K562 (cell line): ENCODE results near the gene ZFP64. TPM values are rescaled to one million over a fixed set of nuclear protein-coding genes. Genes with fewer than 3 reads are reported as not detected.

Experiments used
- ARID3B ChIP-seq: fragments of 250-450 bp; sonication (Bioruptor Pico); IDR thresholded peaks from 2 replicates; pipeline ENCODE4 v1.4.0; 2020; ENCODE audit warnings: borderline replicate concordance
- ATF7 ChIP-seq: fragments of 450-650 bp; IDR thresholded peaks from 2 replicates; pipeline ENCODE4 v1.7.1; 2014; ENCODE audit warnings: mild to moderate bottlenecking, moderate library complexity
- ELF2 ChIP-seq: fragments of 250-450 bp; sonication (Bioruptor Pico); IDR thresholded peaks from 2 replicates; pipeline ENCODE4 v1.5.0; 2021; ENCODE audit warnings: mild to moderate bottlenecking
- ETV6 ChIP-seq, 3 experiments: fragments of 150-350 bp in 1 of 3; sonication (generic) in 1 of 3; formaldehyde crosslinking in 1 of 3; IDR thresholded peaks; 2 replicates each; pipeline versions ENCODE4 v1.6.1 to v1.8.0; 2014 to 2022; ENCODE audit warnings: borderline replicate concordance in 2 of 3, low read depth in 2 of 3, antibody characterized with exemption in 1 of 3, low read length in 1 of 3, mild to moderate bottlenecking in 1 of 3, missing genetic modification reagents in 1 of 3
- GATAD2B ChIP-seq: fragments of 450-650 bp; IDR thresholded peaks from 2 replicates; pipeline ENCODE4 v1.6.1; 2017; ENCODE audit warnings: mild to moderate bottlenecking, borderline replicate concordance
- HMG20B ChIP-seq: fragments of 250-450 bp; sonication (Bioruptor Pico); IDR thresholded peaks from 2 replicates; pipeline ENCODE4 v1.5.0; 2021; ENCODE audit warnings: mild to moderate bottlenecking
- KLF10 ChIP-seq: fragments of 250-450 bp; sonication (Bioruptor Pico); IDR thresholded peaks from 2 replicates; pipeline ENCODE4 v1.6.1; 2021; ENCODE audit warnings: matching md5 sums
- NFIC ChIP-seq: fragments of 450-650 bp; IDR thresholded peaks from 2 replicates; pipeline ENCODE4 v1.6.1; 2017; ENCODE audit warnings: mild to moderate bottlenecking, inconsistent platforms
- PML ChIP-seq: IDR thresholded peaks from 2 replicates; pipeline ENCODE4 v1.6.1; 2012; ENCODE audit warnings: low read length, inconsistent platforms
- RCOR1 ChIP-seq, 2 experiments: IDR thresholded peaks; 2 replicates each; pipeline ENCODE4 v1.6.1; 2012; ENCODE audit warnings: low read depth in 2 of 2, low read length in 2 of 2, borderline replicate concordance in 1 of 2, improper control_type of control experiment in 1 of 2
- SNRNP70 ChIP-seq: fragments of 200-400 bp; formaldehyde crosslinking; optimal IDR thresholded peaks from 2 replicates; pipeline ENCODE3; 2017; ENCODE audit warnings: low read depth, low read length
- TAF9B ChIP-seq: fragments of 450-650 bp; IDR thresholded peaks from 2 replicates; pipeline ENCODE4 v1.6.1; 2018; ENCODE audit warnings: mild to moderate bottlenecking; ENCODE audit not compliant: partially characterized antibody
- WHSC1 ChIP-seq: IDR thresholded peaks from one replicate; pipeline ENCODE4 v1.6.1; 2012; ENCODE audit warnings: low read length, control low read depth, inconsistent platforms
- YY1 ChIP-seq, 3 experiments: IDR thresholded peaks; 2 replicates each; pipeline ENCODE4 v1.6.1; 2011; ENCODE audit warnings: low read length in 2 of 3, mild to moderate bottlenecking in 2 of 3, moderate library complexity in 2 of 3, borderline replicate concordance in 1 of 3, control low read depth in 1 of 3, low read depth in 1 of 3; ENCODE audit not compliant: insufficient read depth in 3 of 3, insufficient replicate concordance in 2 of 3, control insufficient read depth in 1 of 3, insufficient read length in 1 of 3; ENCODE audit errors: extremely low read depth in 1 of 3
- ZNF57 ChIP-seq: fragments of 450-650 bp; formaldehyde crosslinking; IDR thresholded peaks from 2 replicates; pipeline ENCODE4 v1.4.0; 2020; ENCODE audit warnings: mild to moderate bottlenecking, moderate library complexity
- ZNF668 ChIP-seq: fragments of 250-450 bp; sonication (Bioruptor Pico); IDR thresholded peaks from 2 replicates; pipeline ENCODE4 v1.8.0; 2022; ENCODE audit warnings: mild to moderate bottlenecking, inconsistent platforms
- polyA plus RNA-seq, 8 experiments: library from polyadenylated mRNA; depleted of rRNA in 4 of 8; stranded (reverse) in 5 of 8; unstranded in 3 of 8; fragments of >200 nt; fragmentation: Nextera tagmentation in 2 of 8; fragmentation: Illumina TruSeq in 1 of 8; extraction: Ambion mirVana in 2 of 8; extraction: Trizol in 1 of 8; gene quantifications; 2 replicates each; pipeline versions ENCODE4 v1.2.1 to v1.2.3, GENCODE V29; 2011 to 2014; ENCODE audit warnings: inconsistent platforms in 1 of 8, missing spikeins in 1 of 8
- total RNA-seq, 7 experiments: library from RNA; depleted of rRNA in 6 of 7; stranded (reverse); fragments of >200 nt in 6 of 7; fragmentation: Illumina TruSeq in 2 of 7; extraction: Trizol in 2 of 7; gene quantifications; 2 replicates each; pipeline versions ENCODE4 v1.2.1 to v1.2.3, GENCODE V29; 2011 to 2021; ENCODE audit warnings: low replicate concordance in 1 of 7
- TF ChIP-seq, protein P1 (sequence below): fragments of 250-450 bp; sonication (Bioruptor Pico); IDR thresholded peaks from 2 replicates; pipeline ENCODE4 v1.8.0; 2021; ENCODE audit warnings: moderate library complexity, mild to moderate bottlenecking, inconsistent platforms
- TF ChIP-seq, protein P2 (sequence below): sonication (generic); formaldehyde crosslinking; IDR thresholded peaks from 2 replicates; pipeline ENCODE4 v1.8.1; 2023; ENCODE audit warnings: mild to moderate bottlenecking, missing genetic modification reagents
- TF ChIP-seq, protein P3 (sequence below): fragments of 200-800 bp; sonication (Bioruptor generic); IDR thresholded peaks from 2 replicates; pipeline ENCODE4 v1.6.1; 2017; ENCODE audit warnings: missing genetic modification characterization, missing compliant biosample characterization

The ZFP64 gene
- total and polyA plus RNA-seq, 9 of the 15 experiments (the other 6 are each of a cell fraction or from before 2014, with no cell fraction given): 1.4 to 13.4 (median 7.0) TPM

DNA sequence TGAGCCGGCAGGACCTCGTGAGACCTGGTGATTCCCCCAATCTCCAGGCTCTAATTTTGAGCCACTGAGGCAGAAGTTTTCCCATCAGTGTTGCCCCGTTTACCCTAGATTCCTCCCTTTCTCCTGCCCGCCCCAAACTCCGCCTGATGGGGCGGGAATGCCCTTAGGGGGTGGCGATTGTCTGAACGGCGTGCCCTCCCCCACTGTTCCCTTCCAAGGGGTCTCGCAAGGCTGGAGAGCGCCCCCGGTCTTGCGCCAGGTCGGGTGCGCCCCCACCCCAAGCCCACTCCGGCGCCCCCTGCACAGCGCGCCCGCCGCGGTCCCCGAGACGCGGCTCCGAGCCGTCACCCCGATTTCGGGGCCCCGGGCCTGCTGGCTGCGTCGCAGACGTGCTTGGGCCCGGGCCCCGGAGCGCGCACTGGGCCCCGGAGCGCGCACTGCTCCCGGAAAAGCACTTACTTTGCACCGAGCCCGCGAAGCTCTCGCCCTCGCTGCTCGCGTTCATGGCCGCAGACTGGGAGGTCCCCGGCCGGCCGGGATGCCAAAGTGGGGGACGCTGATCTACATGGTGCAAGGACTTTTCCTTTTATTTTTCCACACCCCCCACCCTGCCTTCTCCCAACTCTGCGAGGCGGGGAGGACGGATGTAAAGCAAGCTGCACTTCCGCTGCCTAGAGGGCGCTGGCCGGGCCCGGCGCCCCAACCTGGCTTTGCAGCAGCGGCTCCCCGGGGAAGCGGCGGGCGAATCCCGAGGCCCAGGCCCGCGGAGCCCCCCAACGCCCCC is at the start of gene ZFP64 (continued):
- peak; percentile 27; the same call in 1 of the 2 replicates for TF ChIP-seq PML
- peak in 1 of 2 experiments; percentile 32; a peak in 1 of 4 replicates for TF ChIP-seq RCOR1 (IDR thresholded peaks at IDR 0.05; ENCODE audit: borderline replicate concordance in 1 of 2, low read depth in 2 of 2, low read length in 2 of 2)
- TF ChIP-seq ETV6 (IDR thresholded peaks at IDR 0.05; ENCODE audit: borderline replicate concordance in 1 of 2, low read depth in 2 of 2, low read length in 1 of 2): no peak
- no peak for TF ChIP-seq ETV6 (CRISPR knock-in tag; IDR thresholded peaks at IDR 0.05; ENCODE audit: borderline replicate concordance)
- TF ChIP-seq NFIC: peak; percentile 26
- TF ChIP-seq ARID3B: peak; percentile 45; the same call in 1 of the 2 replicates
- TF ChIP-seq SNRNP70: no peak
- no peak for TF ChIP-seq ZNF668
- TF ChIP-seq YY1 (IDR thresholded peaks at IDR 0.05; ENCODE audit: borderline replicate concordance in 1 of 3, control insufficient read depth in 1 of 3, extremely low read depth in 1 of 3, insufficient read depth in 3 of 3, insufficient read length in 1 of 3, insufficient replicate concordance in 2 of 3, low read depth in 1 of 3, low read length in 2 of 3): peak in 2 of 3 experiments; percentile 40 to 55
- no peak for TF ChIP-seq WHSC1
- TF ChIP-seq, protein P1, sequence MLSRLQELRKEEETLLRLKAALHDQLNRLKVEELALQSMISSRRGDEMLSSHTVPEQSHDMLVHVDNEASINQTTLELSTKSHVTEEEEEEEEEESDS (CRISPR knock-in tag): no peak
- TF ChIP-seq KLF10 (CRISPR knock-in tag): no peak
- TF ChIP-seq, protein P2, sequence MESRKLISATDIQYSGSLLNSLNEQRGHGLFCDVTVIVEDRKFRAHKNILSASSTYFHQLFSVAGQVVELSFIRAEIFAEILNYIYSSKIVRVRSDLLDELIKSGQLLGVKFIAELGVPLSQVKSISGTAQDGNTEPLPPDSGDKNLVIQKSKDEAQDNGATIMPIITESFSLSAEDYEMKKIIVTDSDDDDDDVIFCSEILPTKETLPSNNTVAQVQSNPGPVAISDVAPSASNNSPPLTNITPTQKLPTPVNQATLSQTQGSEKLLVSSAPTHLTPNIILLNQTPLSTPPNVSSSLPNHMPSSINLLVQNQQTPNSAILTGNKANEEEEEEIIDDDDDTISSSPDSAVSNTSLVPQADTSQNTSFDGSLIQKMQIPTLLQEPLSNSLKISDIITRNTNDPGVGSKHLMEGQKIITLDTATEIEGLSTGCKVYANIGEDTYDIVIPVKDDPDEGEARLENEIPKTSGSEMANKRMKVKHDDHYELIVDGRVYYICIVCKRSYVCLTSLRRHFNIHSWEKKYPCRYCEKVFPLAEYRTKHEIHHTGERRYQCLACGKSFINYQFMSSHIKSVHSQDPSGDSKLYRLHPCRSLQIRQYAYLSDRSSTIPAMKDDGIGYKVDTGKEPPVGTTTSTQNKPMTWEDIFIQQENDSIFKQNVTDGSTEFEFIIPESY (CRISPR knock-in tag): no peak
- TF ChIP-seq HMG20B (CRISPR knock-in tag): 0 out of 2 replicates have a peak, but pooled peaks have one; percentile 40
- TF ChIP-seq GATAD2B: peak; percentile 7; the same call in 1 of the 2 replicates
- TF ChIP-seq ATF7: 0 out of 2 replicates have a peak, but pooled peaks have one; percentile 38
- no peak for TF ChIP-seq TAF9B
- no peak for TF ChIP-seq ELF2 (CRISPR knock-in tag)
- TF ChIP-seq, protein P3, sequence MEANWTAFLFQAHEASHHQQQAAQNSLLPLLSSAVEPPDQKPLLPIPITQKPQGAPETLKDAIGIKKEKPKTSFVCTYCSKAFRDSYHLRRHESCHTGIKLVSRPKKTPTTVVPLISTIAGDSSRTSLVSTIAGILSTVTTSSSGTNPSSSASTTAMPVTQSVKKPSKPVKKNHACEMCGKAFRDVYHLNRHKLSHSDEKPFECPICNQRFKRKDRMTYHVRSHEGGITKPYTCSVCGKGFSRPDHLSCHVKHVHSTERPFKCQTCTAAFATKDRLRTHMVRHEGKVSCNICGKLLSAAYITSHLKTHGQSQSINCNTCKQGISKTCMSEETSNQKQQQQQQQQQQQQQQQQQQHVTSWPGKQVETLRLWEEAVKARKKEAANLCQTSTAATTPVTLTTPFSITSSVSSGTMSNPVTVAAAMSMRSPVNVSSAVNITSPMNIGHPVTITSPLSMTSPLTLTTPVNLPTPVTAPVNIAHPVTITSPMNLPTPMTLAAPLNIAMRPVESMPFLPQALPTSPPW (CRISPR knock-in tag): peak; percentile 78
- TF ChIP-seq ZNF57: no peak
